HCT116 (cell line): ENCODE measurements around the gene SCAF8.

Experiments
- CTCF ChIP-seq, 3 experiments: fragments of 200-600 bp in 1 of 3; sonication (generic) in 1 of 3; IDR thresholded peaks in 2 of 3; conservative IDR thresholded peaks in 1 of 3; 2 replicates each; pipeline ENCODE4 v1.5.1; 2012 to 2017; ENCODE audit warnings: low read depth in 2 of 3, low read length in 2 of 3, antibody characterized with exemption in 1 of 3, borderline replicate concordance in 1 of 3, control low read depth in 1 of 3, mild to moderate bottlenecking in 1 of 3, mixed read lengths in 1 of 3, mixed run types in 1 of 3, moderate library complexity in 1 of 3; ENCODE audit not compliant: insufficient read depth in 1 of 3
- MAX ChIP-seq: IDR thresholded peaks from 2 replicates; pipeline ENCODE4 v1.6.1; 2012
- POLR2AphosphoS5 ChIP-seq: IDR thresholded peaks from 2 replicates; pipeline ENCODE4 v1.6.1; 2011; ENCODE audit warnings: mild to moderate bottlenecking, low read depth, low read length, moderate library complexity
- RAD21 ChIP-seq: IDR thresholded peaks from 2 replicates; pipeline ENCODE4 v1.6.1; 2012; ENCODE audit warnings: low read depth, mild to moderate bottlenecking
- SP1 ChIP-seq: IDR thresholded peaks from 2 replicates; pipeline ENCODE4 v1.6.1; 2012; ENCODE audit warnings: low read depth
- TCF7L2 ChIP-seq: IDR thresholded peaks from 2 replicates; pipeline ENCODE4 v1.7.0; 2011; ENCODE audit warnings: borderline replicate concordance, inconsistent platforms; ENCODE audit not compliant: insufficient read depth, insufficient read length; ENCODE audit errors: extremely low read depth
- ZNF274 ChIP-seq: fragments of 200-500 bp; sonication (Bioruptor generic); IDR thresholded peaks from 2 replicates; pipeline ENCODE4 v1.6.1; 2014; ENCODE audit warnings: mild to moderate bottlenecking, low read depth, low read length, inconsistent platforms

- TF ChIP-seq CTCF (IDR thresholded peaks at IDR 0.05 in 2 of 3, conservative IDR thresholded peaks at IDR 0.05 in 1 of 3; ENCODE audit: borderline replicate concordance in 1 of 3, insufficient read depth in 1 of 3, low read depth in 2 of 3, low read length in 2 of 3) (no peak), MAX (no peak), TCF7L2 (no peak), ZNF274 (no peak), POLR2AphosphoS5 (no peak), SP1 (no peak), RAD21 (no peak)
These were observed 3.5 kb downstream of the SCAF8 start for GRCh38 chr6:154736618-154737259.
